NB4 (cell line): ENCODE results near the gene CPVL.

Experiments
- MAX ChIP-seq: IDR thresholded peaks from 2 replicates; pipeline ENCODE4 v1.6.1; 2011; ENCODE audit warnings: low read depth, low read length
- POLR2A ChIP-seq: IDR thresholded peaks from 2 replicates; pipeline ENCODE4 v1.6.1; 2011; ENCODE audit warnings: mild to moderate bottlenecking; ENCODE audit not compliant: insufficient read length; ENCODE audit errors: extremely low read depth

DNA sequence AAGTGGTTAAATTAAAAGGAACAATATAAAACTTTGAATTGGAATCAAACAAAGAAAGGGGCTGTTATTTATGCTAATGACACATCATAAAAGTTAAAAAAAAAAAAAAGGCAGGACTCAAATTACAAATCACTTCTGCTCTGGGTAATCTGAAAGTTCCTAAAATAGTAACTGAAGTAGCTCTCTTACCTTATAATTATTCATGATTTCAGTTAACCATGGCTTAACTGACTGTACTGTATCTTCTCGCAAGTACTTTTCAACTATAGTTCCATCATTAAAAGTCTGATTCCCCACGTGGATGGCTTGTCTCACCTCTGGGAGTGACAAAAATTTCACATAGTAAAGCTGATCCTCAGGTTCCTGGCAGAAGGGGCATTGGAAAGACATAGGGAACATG is 82.5 kb downstream of the CPVL start:
- TF ChIP-seq POLR2A (no peak), MAX (no peak)
